Transverse colon (tissue), 4 donors: ENCODE results near the gene SH3RF3. TPM values are rescaled to one million over a fixed set of nuclear protein-coding genes. Genes with fewer than 3 reads are reported as not detected.

ENCODE experiments used
- DNase-seq: peaks from one replicate; pipeline ENCODE4 v3.0.0-alpha.2; 2019
- H3K27ac ChIP-seq, 4 donors: fragments of 200-600 bp; sonication (generic); 2 replicates each; pipeline ENCODE4 v1.5.1; 2016 to 2018; ENCODE audit warnings: inconsistent platforms in 4 of 4
- H3K27me3 ChIP-seq: fragments of 200-600 bp; sonication (generic); 2 replicates; pipeline ENCODE4 v1.5.1; 2017; ENCODE audit warnings: inconsistent platforms
- H3K36me3 ChIP-seq, 4 donors: fragments of 200-600 bp; sonication (generic); 2 replicates each; pipeline ENCODE4 v1.5.1; 2017 to 2019; ENCODE audit warnings: inconsistent platforms in 4 of 4
- H3K4me1 ChIP-seq, 4 donors: fragments of 200-600 bp; sonication (generic); 2 replicates each; pipeline ENCODE4 v1.5.1; 2017 to 2020; ENCODE audit warnings: inconsistent platforms in 4 of 4
- H3K4me3 ChIP-seq, 4 donors: fragments of 200-600 bp; sonication (generic); 1 replicate in 1 of 4; 2 replicates in 3 of 4; pipeline versions ENCODE4 v1.5.1 to v1.6.1; 2017 to 2019; ENCODE audit warnings: inconsistent platforms in 4 of 4
- H3K9me3 ChIP-seq, 2 donors: fragments of 200-600 bp; sonication (generic); 2 replicates each; pipeline ENCODE4 v1.5.1; 2017 to 2019; ENCODE audit warnings: inconsistent platforms in 2 of 2
- CTCF ChIP-seq, 5 experiments: fragments of 200-600 bp in 3 of 5; fragments of 450-650 bp in 2 of 5; sonication (generic) in 3 of 5; IDR thresholded peaks; 1 replicate in 2 of 5; 2 replicates in 3 of 5; pipeline ENCODE4 v1.5.1; 2016 to 2017; ENCODE audit warnings: antibody characterized with exemption in 5 of 5, inconsistent platforms in 3 of 5, mild to moderate bottlenecking in 2 of 5, moderate library complexity in 1 of 5
- EP300 ChIP-seq: sonication (generic); formaldehyde crosslinking; IDR thresholded peaks from one replicate; pipeline ENCODE4 v1.6.1; 2017; ENCODE audit warnings: antibody characterized with exemption, low read depth
- POLR2A ChIP-seq: fragments of 450-650 bp; IDR thresholded peaks from one replicate; pipeline ENCODE4 v1.6.1; 2016; ENCODE audit warnings: antibody characterized with exemption, mild to moderate bottlenecking, moderate library complexity
- POLR2AphosphoS5 ChIP-seq, 3 donors: sonication (generic); formaldehyde crosslinking; IDR thresholded peaks; one replicate each; pipeline ENCODE4 v1.6.1; 2016; ENCODE audit warnings: antibody characterized with exemption in 3 of 3
- WGBS, 2 donors: methylation state at CpG; one replicate each; pipeline ENCODE4 v1.1.5; 2018; ENCODE audit warnings: low coverage in 1 of 2; 5-methylcytosine and 5-hydroxymethylcytosine counted together
- in situ Hi-C, 4 donors: fragments of 200-750 bp; cut with MboI; loops; one replicate each; pipeline versions ENCODE4 v1.15.0 to v1.15.1; 2017; ENCODE audit warnings: low sequenced_read_pairs in 3 of 4, low pct_ligation_motif_present in 1 of 4, low pct_unique_long_range_greater_than_20kb in 1 of 4
- intact Hi-C: fragments of 100-400 bp; cut with DNase I; formaldehyde crosslinking; loops from one replicate; pipeline ENCODE4 v1.15.1; 2023; ENCODE audit warnings: low total_unique reads
- total RNA-seq, 4 donors: library from RNA; depleted of rRNA; stranded (reverse); fragments of >200 nt; gene quantifications; one replicate each; pipeline ENCODE4 v1.1.0, GENCODE V29; 2016

Gene SH3RF3
- total RNA-seq, 4 donors from 2014 or later, result 1.9 to 8.8 (median 2.9) TPM

GRCh38 chr2:109264595-109265328 is 135.8 kb downstream of the SH3RF3 start:
- no peak for TF ChIP-seq CTCF (IDR thresholded peaks at IDR 0.05)
- TF ChIP-seq POLR2A, result no peak
- no peak for TF ChIP-seq EP300
- no peak for TF ChIP-seq POLR2AphosphoS5 (IDR thresholded peaks at IDR 0.05)
- in situ Hi-C loops, result no loop called here
- H3K4me1 ChIP-seq, result peaks cover 4 to 35% (median 9%) of the 10 kb centered on the region in 4 donors
- H3K36me3 ChIP-seq, result no peaks in the 10 kb centered on the region
- H3K4me3 ChIP-seq, result no peak overlapping the region
- no peak overlapping the region for H3K27ac ChIP-seq
- no peaks in the 10 kb centered on the region for H3K27me3 ChIP-seq
- intact Hi-C loops, result no loop called here
- no peak for DNase-seq
- 70 to 80% methylated on average over 11 to 12 of the region's 12 CpGs for WGBS, 2 donors
- H3K9me3 ChIP-seq, result no peaks in the 10 kb centered on the region

- no peaks in the 10 kb centered on the region for H3K36me3 ChIP-seq
- H3K4me3 ChIP-seq, result no peak overlapping the region
- TF ChIP-seq POLR2AphosphoS5 (IDR thresholded peaks at IDR 0.05) (no peak), EP300 (no peak), CTCF (IDR thresholded peaks at IDR 0.05) (no peak), POLR2A (no peak)
- in situ Hi-C loops (no loop called here), intact Hi-C loops (no loop called here)
- no peaks in the 10 kb centered on the region for H3K9me3 ChIP-seq
- H3K27me3 ChIP-seq, result no peaks in the 10 kb centered on the region
- peaks cover 4 to 36% (median 9%) of the 10 kb centered on the region in 4 donors for H3K4me1 ChIP-seq
- WGBS, 2 donors, result 72% methylated on average over 2 of the region's 2 CpGs; no CpG with 5 or more reads in 1 of the 2 donors
- no peak overlapping the region for H3K27ac ChIP-seq
- no peak for DNase-seq
Observed at GRCh38 chr2:109265369-109265768, 136.4 kb downstream of the SH3RF3 start.

- no peak overlapping the region for H3K4me3 ChIP-seq
- peaks cover 4 to 40% (median 8%) of the 10 kb centered on the region in 4 donors for H3K4me1 ChIP-seq
- H3K27ac ChIP-seq, result no peak overlapping the region
- no peaks in the 10 kb centered on the region for H3K27me3 ChIP-seq
- H3K36me3 ChIP-seq, result no peaks in the 10 kb centered on the region
- intact Hi-C loops (no loop called here), in situ Hi-C loops (no loop called here)
- 89 to 100% methylated on average over 2 to 5 of the region's 5 CpGs for whole genome bisulfite sequencing, 2 donors
- DNase-seq, result no peak
- no peaks in the 10 kb centered on the region for H3K9me3 ChIP-seq
- TF ChIP-seq POLR2A (no peak), CTCF (IDR thresholded peaks at IDR 0.05) (no peak), POLR2AphosphoS5 (IDR thresholded peaks at IDR 0.05) (no peak), EP300 (no peak)
Observed at GRCh38 chr2:109265953-109266352, 136.9 kb downstream of the SH3RF3 start.

GRCh38 chr2:109266496-109266895 is 137.5 kb downstream of the SH3RF3 start:
- no peaks in the 10 kb centered on the region for H3K36me3 ChIP-seq
- no peak overlapping the region for H3K27ac ChIP-seq
- no peak overlapping the region for H3K4me3 ChIP-seq
- no peaks in the 10 kb centered on the region for H3K9me3 ChIP-seq
- peaks cover 3 to 36% (median 8%) of the 10 kb centered on the region in 4 donors for H3K4me1 ChIP-seq
- in situ Hi-C loops, result no loop called here
- intact Hi-C loops, result no loop called here
- no peaks in the 10 kb centered on the region for H3K27me3 ChIP-seq
- whole genome bisulfite sequencing, 2 donors, result 81 to 90% methylated on average over 4 to 9 of the region's 9 CpGs
- TF ChIP-seq EP300 (no peak), POLR2A (no peak), POLR2AphosphoS5 (IDR thresholded peaks at IDR 0.05) (no peak), CTCF (IDR thresholded peaks at IDR 0.05) (no peak)
- no peak for DNase-seq
